ENCODE data around the gene KLHL6. TPM values are rescaled to one million over a fixed set of nuclear protein-coding genes. Genes with fewer than 3 reads are reported as not detected.

Gene KLHL6
- total and polyA plus RNA-seq, 4 donors = 0.42 to 3.8 (median 1.0) TPM

DNA sequence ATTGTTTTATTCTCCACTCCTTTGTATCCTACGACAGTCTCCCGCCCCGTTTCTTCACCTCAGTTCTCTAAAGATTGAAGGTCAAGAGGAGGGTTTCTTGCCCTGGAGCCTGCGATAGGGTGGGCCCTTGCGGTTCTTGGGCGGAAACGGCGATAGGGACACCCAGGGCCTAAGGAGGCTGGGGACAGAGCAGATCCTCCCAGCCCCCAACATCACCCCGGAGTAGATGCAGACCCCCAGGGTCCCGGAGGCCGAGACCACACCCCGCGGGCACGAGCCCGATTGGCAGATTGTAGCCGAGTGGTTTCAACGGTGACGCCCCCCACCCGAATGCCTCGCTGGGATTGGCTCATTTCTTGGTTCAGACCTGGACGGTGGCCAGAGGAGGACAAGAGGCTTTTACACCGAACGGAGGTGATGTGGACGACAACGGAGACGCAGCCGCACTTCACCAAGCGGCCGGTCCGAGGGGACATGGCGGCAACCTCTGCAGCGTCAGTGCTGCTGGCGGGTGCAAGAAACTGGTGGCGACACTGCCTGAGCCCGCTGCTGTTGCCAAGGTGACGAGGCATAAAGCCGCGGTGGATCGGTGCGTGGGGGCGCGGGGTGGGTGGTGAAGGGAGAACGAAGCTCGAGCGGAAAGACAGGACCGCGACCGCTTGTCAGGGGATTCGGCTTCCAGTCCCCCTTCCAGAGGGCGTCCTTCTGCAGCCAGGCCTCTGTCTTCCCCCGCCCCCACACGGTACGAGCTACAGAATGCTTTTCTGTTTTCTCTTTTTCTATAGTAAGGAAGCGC lies 108.1 kb downstream of the KLHL6 start:
- H3K27me3 ChIP-seq (ENCODE audit: control insufficient read depth in 4 of 4, insufficient read depth in 4 of 4, low read length in 3 of 4) = no peaks in the 10 kb centered on the region
- peaks cover 0 to 11% (median 6%) of the 10 kb centered on the region in 4 donors for H3K4me1 ChIP-seq (ENCODE audit: control insufficient read depth in 4 of 4, insufficient read depth in 4 of 4, low read length in 3 of 4)
- DNase-seq (ENCODE audit: low spot score) = peak; percentile 83
- TF ChIP-seq GABPA (IDR thresholded peaks at IDR 0.05 in 1 of 2, conservative IDR thresholded peaks at IDR 0.05 in 1 of 2) (no peak), REST (IDR thresholded peaks at IDR 0.05) (peak; percentile 76), CTCF (IDR thresholded peaks at IDR 0.05; ENCODE audit: low read depth, low read length, missing input control) (no peak), FOXA2 (IDR thresholded peaks at IDR 0.05) (no peak), ATF3 (IDR thresholded peaks at IDR 0.05) (no peak), ZBTB33 (IDR thresholded peaks at IDR 0.05) (no peak), SP1 (IDR thresholded peaks at IDR 0.05) (peak; percentile 20), RXRA (IDR thresholded peaks at IDR 0.05) (no peak), JUND (IDR thresholded peaks at IDR 0.05) (no peak), TAF1 (conservative IDR thresholded peaks at IDR 0.05) (peak; percentile 84), EGR1 (IDR thresholded peaks at IDR 0.05; ENCODE audit: low read depth in 2 of 2) (no peak), HNF4G (IDR thresholded peaks at IDR 0.05) (no peak), YY1 (IDR thresholded peaks at IDR 0.05) (peak; percentile 95), FOXA1 (IDR thresholded peaks at IDR 0.05) (no peak), RAD21 (IDR thresholded peaks at IDR 0.05) (no peak), HNF4A (conservative IDR thresholded peaks at IDR 0.05) (peak in 1 of 2 donors; percentile 13), NR2F2 (IDR thresholded peaks at IDR 0.05) (no peak)
- TF ChIP-seq, protein P1, sequence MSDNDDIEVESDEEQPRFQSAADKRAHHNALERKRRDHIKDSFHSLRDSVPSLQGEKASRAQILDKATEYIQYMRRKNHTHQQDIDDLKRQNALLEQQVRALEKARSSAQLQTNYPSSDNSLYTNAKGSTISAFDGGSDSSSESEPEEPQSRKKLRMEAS (IDR thresholded peaks at IDR 0.05) = no peak
- no peaks in the 10 kb centered on the region for H3K36me3 ChIP-seq (ENCODE audit: control insufficient read depth in 4 of 4, insufficient read depth in 3 of 4, low read depth in 1 of 4, low read length in 3 of 4)
- peaks cover 3 to 12% (median 4%) of the 10 kb centered on the region in 4 donors for H3K9me3 ChIP-seq (ENCODE audit: control insufficient read depth in 4 of 4, low read length in 3 of 4)
- peak overlapping the region; percentile 45 to 77 for H3K9ac ChIP-seq (ENCODE audit: low read depth in 1 of 2, low read length in 2 of 2)
- peak overlapping the region; percentile 53 to 54 for H3K27ac ChIP-seq (ENCODE audit: low read depth in 1 of 2, low read length in 2 of 2)
- WGBS = 2% methylated on average over 54 of the region's 54 CpGs
- H3K4me3 ChIP-seq (ENCODE audit: low read depth in 1 of 3, low read length in 3 of 3) = peak overlapping the region; percentile 68 to 94 (median 81)

All from liver (tissue), 9 donors.